HG02943 (cell line): Measurements from ENCODE around the gene EYS.

Experiments
- ATAC-seq: cut with Tn5 transposase; IDR thresholded peaks from one replicate; pipeline ENCODE4 v1.9.1; 2021; ENCODE audit warnings: mild to moderate bottlenecking, low read depth, moderate library complexity; ENCODE audit not compliant: unreplicated experiment

Gene EYS

DNA sequence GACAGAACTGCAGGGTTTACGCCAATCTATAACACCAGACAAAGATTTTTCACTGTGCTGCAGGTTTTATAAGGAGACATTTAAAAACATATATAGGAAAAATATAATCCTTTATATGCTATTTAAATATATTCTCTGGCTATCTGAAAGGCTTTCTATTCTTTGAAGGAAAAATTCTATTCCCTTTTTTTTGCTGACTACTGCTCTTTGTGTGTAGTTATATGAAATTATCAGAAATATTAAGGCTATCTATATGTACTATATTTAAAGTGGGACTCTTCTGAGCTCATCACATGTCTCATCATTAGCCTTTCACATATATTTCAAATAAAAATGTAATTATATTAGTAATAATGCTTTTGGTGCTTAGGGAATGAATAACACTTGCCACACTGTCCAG, 930.7 kb downstream of the EYS start:
- ATAC-seq = no peak

DNA sequence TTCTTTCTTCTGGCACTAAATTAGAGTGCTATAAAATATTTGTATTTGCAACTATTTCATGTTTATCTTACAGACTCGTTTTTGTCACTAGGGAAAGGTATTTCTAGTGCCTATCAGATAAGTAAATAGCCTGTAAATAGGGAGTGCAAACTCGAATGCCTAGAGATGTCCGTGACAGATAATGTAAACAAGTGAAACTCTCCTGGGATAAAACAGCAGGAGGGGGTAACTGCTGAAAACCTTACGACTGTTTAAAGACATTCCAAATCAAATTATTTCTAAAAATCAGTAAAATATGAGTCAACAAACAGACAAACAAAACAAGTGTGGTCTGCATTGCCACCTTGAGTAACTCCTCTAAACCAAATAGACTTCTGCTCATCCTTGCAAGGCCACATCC, 932.1 kb downstream of the EYS start:
- ATAC-seq = no peak

DNA sequence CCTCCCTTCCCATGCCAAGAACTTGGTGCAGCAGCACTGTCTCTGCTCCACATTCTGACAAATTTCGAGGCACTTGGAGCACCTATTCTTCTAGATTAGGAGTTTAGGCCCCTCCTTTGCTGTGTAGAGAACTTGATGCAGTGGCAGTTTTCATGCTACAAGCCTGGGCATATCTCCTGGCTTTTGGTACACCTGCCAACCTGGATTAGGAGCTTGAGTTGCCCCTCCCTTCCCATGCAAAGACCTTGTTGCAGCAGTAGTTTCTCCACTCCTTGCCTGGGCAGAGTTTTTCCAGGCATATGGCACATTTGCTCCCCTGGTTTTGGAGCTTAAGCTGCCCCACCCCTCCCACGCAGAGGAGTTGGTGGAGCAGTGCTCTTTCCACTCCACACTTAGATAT, 956.1 kb downstream of the EYS start:
- no peak for ATAC-seq

DNA sequence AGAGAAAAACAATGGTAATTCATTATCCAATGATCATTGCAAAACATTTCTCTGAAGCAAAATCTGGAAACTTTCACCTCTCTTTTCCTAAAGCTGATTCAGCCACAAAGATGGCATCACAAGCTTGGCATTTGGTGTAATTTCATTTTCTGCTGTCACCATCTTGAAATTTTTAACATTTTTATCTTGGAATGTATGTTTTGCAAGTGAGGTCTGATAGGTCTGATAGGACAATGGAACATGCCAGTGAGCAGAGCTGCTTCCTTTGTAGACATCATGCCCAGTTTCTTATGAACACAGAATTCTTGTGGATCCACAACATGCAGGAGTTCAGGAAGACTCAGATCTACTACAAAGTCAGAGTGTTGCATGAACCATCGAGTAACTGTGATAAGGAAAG, 969.6 kb downstream of the EYS start:
- no peak for ATAC-seq

DNA sequence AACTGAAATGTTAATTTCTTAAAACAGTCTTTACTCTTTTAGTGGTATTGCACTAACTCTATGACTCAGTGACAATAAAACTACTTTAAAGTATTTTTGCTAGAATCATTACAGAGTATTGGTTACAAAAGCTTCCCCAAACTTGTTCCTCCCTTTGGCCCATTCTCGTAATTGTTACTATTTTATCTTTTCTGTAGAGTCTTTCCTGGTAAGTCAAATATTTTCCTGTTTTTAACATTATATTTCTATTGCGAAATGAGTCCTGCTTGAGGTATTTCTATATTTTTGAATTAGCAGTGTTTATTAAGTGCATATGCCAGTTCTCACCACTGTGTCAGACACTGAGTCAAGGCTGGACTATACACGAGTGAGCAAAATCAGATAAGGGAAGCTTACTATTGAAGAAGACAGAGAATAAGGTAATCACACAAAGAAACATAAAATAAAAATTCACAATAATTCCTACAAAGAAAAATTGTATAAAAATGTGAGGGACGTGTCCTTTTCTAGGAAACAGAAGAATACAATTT, 970.5 kb downstream of the EYS start:
- ATAC-seq = no peak

DNA sequence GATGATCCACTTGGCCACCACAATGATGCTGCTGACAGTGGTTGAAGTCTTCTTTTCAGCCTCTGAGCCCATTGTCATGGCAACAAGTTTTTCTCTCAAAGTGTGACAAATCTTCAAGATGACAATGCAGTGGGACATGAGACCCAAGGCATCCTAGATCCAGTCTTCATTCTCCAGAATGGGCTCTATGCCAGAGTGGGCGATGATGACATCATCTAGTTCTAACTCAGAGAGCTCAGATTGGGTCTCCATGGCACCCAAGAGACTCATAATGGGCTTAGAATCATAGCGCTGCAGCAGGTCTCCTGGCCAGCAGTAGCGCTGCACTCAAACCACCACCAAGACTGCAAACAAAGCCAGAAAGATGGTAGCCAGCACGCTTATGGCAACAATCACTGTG, 973.6 kb downstream of the EYS start:
- no peak for ATAC-seq

DNA sequence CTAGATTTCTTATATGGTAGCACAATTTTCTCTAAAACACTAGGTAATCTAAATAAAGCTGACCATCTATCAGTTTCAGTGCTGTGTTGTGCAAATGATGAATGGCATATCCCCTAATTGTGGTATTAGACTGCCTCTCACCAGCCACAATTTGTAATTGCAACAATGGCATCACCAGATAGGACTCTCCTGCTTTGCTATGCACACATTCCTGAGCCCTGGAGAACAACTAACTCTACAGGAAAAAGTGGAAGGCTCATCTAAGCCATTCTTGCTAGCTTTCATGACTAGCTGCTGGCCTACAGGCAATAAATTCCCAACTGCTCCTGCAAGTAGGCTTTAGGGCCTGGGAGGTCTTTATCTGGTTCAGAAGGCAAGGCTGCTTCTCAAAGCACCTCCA, 974.1 kb downstream of the EYS start:
- no peak for ATAC-seq

DNA sequence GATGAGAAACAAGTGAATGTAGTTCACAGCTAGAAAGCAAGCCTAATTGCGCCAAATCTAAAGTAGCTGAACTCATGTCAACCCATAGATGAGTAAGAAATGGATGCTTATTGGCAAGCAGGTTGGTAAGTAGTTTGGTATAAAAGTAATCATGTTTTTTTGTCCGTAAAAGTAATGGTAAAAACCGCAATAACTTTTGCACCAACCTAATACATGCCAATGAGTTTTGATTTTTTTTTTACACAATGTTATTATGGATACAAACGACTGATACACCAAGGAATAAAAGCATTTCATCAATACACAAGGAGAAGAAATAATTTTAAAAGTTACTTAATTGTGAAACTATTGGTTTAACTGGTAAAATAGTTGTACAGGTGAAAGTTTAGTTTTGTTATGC, 977.5 kb downstream of the EYS start:
- ATAC-seq = no peak

DNA sequence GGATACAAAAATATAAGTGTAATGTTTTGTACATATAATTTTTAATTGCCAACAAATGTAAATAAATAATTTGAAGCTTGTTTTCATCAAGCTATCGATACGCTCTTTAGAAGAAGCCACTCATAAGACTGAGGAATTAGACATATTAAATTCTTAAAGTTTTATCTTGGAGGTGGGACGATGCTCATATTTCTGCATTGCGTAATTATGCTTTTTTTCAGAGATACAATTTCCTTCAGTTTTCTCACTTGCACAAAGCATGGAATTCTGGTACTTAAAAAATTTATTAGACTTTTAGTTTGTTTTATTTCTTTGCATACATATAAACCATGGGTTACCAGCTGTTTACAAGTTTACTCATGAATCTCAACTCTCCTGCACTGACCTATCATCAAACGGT, 980.0 kb downstream of the EYS start:
- ATAC-seq = no peak

DNA sequence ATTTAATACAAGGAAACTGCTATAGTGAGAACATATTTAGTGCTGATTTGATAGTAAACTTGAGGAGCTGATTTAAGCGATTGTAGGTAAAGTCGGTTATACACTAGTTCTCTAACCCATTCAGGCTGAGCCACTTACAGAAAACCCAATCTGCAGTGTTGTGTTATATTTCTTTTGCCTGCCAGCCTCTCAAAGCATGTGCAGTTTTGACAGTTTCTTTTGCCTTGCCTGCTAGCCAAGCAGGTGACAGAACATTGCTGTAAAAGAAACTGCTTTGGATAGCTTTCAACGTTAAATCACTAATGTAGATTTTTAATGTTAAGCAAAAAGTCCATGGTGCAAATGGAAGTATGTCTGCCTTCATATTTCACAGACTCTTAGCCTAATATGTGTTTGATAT, 982.9 kb downstream of the EYS start:
- ATAC-seq = no peak

DNA sequence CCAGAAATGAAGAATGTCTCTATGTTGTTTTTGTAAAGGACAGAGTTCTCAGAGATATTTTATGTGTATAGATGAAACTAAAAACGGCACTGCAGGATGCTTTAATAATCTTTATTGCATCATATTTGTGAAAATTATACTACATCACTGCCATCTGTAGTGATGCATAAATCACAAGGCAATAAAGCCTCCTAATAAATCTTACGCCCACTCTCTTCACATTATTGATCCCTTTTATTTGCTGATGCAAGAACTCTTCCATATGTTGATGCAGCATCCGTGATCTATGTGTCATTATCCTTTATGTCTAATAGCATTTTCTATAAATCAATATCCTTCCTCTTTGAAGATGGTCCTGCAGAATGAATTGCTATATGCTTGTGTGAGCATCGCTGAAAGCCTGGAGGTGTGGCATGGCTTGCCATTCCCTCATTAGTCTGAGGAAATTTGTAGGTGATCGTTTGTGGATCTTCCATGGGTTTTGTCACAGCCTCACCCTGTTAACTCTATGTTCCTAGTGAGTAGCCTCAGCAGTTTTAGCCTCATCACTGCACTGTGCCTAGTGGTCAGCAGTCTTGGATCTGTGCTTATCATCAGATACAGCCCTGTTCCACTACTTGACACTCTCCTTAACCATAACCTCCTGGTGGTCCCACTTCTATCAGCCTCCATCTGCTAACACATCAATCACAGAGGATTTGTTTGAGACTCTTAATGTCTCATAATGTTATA, 983.5 kb downstream of the EYS start:
- no peak for ATAC-seq

DNA sequence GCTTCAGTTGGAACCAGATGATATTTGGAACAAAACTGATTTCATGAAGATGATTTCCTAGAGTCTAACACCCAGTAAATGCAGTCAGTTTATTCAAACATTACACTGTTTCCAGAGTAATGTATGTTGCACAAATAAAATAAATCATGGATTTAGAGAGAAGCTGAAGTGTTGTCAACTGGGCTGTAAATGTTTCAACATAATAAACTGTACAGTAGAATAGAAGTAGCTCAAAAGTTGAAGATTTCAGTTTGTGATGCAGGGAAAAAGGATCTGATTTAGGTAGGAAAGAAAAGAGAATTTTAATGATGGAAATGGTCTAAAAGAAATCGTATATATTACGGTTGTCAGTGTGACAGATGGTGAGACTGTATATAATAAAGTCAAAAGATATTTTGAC, 985.2 kb downstream of the EYS start:
- no peak for ATAC-seq

DNA sequence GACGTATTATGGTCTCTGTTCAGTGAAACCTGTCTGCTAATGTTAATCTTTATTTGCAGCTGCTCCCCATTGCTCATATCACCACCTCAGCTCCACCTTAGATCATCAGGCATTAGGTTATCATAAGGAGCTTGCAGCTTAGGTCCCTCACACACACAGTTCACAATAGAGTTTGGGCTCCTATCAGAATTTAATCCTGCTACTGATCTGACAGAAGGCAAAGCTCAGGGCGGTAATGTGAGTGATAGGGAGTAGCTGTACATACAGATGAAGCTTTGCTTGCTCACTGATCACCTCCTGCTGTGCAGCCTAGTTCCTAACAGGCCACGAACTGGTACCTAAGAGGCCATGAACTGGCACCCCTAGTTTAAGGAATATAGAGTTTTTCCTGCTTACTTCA, 989.7 kb downstream of the EYS start:
- ATAC-seq = no peak

DNA sequence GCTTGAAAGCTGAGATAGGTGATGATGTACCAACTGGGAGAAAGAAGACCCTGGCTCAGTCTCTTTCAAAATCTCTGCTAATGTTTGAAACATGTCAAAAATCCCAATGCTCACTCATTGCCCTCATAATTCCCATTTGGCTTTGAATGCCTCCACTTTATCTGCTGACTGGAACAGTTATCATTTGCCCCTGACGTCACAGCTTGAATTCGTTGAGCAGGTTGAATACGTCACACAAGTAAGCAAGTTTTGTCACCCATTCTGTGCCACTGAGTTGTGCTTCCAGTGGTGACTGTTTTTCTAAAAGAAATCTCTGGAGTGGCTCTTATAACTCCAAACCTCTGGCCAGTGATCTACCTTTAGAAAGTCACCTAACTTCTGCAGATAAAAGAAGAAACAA, 991.4 kb downstream of the EYS start:
- ATAC-seq = no peak

DNA sequence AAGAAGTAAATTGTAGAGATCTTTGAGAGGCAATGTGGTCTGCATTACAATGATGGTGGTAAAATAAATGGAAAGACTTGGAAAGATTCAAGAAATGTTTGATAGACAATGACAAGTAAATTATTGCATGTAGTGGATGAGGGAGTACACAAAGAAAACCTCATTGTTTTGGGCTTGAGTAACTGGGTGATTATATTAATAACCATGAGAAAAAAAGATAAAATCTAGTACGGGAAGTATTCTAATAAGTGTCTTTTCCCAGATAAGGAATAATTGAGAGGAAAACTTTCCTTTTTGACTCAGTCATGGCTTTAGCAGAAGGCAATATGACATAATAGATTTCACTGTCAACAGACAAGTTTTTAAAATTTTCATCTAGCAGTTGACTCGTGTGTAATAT, 993.0 kb downstream of the EYS start:
- no peak for ATAC-seq

DNA sequence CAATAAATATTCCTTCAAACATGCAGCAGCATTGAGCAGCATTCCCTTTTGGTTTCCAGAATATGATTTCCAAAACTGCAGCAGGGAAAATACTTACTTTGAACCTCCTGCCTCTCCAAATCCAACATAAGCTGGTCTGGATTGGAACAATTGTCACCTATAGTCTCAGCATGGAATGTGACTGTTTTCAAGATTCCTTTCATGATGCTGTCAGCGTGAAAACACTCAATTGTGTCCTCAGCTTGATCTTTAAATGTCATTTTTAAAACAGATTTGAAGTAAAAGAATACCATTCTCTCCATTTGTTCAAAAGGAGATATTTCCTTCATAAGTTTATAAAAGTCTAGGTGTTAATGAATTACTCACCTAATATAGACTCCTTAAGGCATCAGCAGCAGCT, 993.9 kb downstream of the EYS start:
- ATAC-seq = no peak

DNA sequence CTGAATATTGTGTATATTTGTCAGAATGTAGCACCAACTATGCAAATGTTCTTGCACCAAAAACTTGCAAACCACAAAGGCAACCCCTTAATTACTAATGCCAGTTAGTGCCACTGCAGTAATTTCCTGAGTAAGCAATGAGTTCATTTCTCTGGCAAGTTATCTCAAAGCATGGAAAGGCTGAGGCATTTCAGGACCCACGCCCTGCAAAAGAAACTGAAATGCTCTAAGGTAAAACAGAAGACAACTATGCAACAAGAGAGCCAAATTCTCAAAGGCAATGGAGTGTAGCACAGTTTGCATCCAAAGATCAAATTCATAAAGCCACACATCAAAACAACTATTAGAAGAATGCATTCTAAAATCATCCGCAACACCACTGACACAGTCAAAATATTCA, 994.4 kb downstream of the EYS start:
- no peak for ATAC-seq

DNA sequence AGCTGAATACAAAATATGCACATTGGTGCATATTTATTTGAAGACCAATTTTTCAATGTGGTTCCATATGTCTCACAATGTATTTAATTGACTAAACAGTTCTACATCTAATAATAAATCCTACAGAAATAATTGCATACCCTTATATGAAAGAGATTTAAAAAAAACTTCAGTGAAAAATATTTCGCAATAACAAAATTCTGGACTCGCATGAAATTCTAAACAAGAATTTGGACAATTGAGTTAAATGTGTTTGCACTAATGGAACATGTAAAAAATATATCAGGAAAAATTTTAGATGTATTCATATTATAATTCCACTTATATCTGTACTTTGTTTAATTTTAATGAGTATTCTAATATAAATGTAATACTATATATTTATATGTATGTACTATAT, 1003.1 kb downstream of the EYS start:
- ATAC-seq = no peak

DNA sequence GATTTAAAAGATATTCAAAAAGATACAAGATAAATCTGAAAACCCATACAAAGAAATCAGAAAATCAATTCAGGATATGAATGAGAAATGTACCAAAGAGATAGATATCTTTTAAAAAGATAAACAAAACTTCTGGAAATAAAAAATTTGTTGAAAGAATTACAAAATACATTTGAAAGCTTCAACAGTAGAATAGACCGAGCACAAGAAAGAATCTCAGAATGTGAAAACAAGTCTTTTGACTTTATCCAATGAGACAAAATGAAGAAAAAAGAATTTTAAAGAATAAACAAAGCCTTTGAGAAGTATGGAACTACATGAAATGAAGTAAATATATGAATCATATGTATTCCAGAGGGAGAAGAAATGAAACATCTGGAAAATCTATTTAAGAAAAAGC, 1011.0 kb downstream of the EYS start:
- no peak for ATAC-seq

DNA sequence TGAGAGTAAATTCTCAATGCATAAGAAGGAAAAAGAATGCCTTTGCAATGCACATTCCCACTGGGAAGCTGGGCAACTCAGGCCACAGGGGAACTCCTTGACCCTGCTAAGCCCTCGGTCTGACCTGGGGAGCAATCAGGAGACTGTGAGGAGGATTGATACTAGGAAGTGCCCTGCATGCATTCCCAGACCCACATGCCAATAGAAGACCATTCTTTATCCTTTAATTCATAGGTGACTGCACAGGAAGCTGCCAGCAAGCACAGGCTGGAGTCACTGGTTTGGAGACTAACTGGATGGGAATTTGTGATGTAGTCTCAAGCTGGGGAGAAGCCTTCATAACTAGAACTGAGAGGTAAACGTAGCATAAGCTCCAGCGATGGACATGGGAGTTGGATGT, 1012.7 kb downstream of the EYS start:
- no peak for ATAC-seq

DNA sequence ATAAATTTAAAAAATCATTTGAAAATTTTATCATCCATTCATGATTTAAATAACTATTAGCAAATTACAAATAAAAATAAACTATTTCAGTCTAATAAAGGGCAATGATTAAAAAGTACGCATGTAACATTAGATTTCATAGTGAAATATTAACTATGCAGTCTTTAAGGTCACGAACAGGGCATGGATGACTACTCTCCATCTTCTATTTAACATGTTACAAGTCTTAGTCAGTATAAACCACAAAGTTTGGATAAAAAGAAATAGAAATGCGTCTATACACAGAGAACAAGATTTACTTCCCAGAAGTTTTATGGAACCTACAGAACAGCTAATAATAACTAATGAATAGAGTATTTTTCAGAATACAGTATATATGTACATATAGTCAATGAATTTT, 1016.0 kb downstream of the EYS start:
- no peak for ATAC-seq

DNA sequence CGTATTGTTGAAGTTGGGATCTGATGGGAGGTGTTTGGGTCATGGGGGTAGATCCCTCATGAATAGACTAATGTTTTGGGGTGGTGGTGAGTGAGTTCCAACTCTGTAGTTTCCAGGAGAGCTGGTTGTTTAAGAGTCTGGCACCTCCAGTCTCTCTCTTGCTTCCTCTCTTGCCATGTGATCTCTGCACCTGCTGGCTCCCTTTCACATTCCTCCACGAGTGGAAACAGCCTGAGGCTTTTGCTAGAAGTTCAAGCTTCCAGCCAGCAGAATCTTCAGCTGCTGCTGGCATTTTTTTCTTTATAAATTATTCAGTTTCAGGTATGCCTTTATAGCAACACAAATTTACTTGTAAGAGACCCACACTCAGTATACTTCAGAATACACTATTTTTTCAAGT, 1021.6 kb downstream of the EYS start:
- ATAC-seq = no peak

DNA sequence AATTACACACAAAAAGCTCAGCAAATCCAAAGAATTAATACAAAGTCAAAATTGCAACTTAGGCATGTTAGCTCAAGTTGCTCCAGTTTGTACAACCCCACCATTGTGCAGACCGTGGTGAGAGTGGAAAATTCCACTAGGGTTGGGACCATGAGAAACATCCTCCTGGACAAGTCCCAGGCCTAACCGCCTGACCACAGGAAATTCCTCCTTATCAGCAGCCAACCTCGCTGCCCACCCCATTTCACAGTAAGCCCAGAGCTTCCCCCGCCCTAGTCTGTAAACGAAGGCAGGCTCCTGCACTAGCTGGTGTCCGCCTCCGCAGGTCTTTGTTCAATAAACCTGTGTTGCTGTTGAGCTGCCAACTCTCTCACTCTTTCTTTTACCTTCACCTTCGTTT, 1023.3 kb downstream of the EYS start:
- ATAC-seq = no peak
